ENCODE results near the gene PRR12.

PRR12 gene

GRCh38 chr19:49564616-49565045, 26.4 kb upstream of the PRR12 start:
- no peak for DNase-seq

DNA sequence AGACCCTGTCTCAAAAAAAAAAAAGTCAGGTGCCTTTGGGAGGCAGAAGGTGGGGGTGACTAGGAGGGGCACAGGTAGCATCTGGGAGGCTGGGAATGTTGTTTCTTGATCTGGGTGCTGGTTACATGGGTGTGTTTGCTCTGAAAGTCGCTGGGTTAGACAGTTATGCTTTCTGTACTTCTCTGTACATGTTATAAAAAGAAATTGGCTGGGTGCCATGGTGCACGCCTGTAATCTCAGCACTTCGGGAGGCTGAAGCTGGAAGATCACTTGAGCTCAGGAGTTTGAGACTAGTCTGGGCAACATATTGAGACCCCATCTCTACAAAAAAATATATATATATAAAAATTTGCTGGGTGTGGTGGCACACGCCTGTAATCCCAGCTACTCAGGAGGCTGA, 25.7 kb upstream of the PRR12 start:
- no peak for DNase-seq

- no peak for DNase-seq
These were observed 24.7 kb upstream of the PRR12 start for GRCh38 chr19:49566302-49566701.

GRCh38 chr19:49567861-49568441, 23.0 kb upstream of the PRR12 start:
- DNase-seq, result peak; percentile 40

GRCh38 chr19:49570138-49570856, 20.7 kb upstream of the PRR12 start:
- peak; percentile 56 for DNase-seq

- DNase-seq, result peak; percentile 2
These were observed 19.8 kb upstream of the PRR12 start for GRCh38 chr19:49570997-49571676.

DNA sequence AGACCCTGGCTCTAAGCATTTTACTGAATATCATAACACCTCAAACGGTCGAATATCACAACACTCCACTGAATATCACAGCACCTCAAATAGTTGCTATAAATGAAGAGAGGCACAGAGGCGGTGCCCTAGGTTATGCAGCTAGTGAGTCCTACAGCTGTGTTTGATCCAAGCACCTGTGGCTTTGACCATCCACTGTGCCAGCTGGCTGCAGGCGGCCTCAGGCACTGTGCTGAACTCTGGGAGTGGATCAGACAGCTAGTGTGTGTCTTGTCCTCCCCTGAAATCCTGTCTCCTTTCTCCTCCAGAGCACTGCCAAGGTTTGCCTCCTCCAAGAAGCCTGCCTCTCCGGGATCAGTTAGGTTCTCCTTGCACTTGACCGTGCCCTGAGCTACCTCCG, 18.0 kb upstream of the PRR12 start:
- DNase-seq, result no peak

- no peak for DNase-seq
These were observed 17.6 kb upstream of the PRR12 start for GRCh38 chr19:49573425-49573824.

DNA sequence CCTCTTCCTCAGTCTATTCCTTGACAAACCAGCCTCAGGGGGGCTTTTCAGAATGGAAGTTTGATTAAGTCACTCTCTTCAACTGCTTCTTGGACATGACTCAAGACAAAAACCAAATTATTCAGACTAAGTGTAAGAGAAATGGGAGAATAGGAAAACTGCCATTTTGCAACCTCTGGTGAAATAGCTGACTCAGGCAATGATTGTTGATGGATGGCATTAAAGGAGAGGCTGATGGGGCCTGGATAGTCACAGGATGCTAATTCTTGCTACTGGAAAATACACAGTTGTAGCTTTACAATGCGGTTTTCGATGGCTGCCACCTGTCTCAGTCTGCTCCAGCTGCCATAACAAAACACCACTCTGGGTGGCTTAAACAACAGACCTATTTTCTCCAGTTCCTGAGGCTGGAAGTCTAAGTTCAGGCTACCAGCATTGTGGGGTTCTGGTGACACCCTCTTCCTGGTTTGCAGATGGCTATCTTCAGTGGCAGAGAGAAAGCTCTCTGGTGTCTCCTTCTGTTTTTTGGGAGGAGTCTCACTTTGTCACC, 16.7 kb upstream of the PRR12 start:
- no peak for DNase-seq

DNA sequence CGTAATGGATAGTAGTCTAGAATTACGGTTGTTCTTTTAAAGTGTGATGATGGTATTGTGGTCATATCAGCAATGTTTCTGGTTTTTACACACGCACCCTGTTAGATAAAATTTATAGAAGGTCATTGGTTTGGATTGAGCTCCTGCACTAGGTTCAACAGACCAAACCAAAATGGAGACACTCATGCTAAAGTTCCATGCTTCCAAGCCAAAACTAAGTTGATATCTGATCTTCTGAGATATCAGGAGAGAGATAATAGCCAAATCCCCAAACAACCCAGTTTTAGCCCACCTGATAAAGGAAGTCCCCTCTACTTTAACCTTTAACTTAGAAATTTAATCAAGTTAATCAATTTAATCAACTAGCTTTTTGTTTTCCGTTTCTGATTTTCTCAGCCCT, 11.8 kb upstream of the PRR12 start:
- DNase-seq, result no peak

DNA sequence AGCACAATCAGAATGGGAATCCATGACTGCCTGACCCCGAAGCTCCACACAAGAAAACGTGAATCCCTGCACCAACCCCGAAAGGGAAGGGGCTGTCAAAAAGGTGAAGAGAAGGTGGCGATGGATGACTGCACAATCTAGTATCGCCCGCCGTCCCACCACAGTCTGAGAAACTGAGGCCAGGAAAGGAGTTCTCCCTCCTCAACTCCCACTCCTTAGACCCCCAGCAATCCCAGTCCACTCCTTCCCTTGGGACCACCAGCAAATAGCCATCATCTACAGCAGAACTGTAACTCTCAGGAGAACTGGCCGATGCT, 11.1 kb upstream of the PRR12 start:
- DNase-seq, result no peak

- DNase-seq, result peak; percentile 85
These were observed 10.5 kb upstream of the PRR12 start, which contains the start of gene NOSIP for GRCh38 chr19:49580264-49581006. Gene NOSIP (minus strand): TSS chr19:49580556. CDS start chr19:49560691, 19,865 bp downstream.

DNA sequence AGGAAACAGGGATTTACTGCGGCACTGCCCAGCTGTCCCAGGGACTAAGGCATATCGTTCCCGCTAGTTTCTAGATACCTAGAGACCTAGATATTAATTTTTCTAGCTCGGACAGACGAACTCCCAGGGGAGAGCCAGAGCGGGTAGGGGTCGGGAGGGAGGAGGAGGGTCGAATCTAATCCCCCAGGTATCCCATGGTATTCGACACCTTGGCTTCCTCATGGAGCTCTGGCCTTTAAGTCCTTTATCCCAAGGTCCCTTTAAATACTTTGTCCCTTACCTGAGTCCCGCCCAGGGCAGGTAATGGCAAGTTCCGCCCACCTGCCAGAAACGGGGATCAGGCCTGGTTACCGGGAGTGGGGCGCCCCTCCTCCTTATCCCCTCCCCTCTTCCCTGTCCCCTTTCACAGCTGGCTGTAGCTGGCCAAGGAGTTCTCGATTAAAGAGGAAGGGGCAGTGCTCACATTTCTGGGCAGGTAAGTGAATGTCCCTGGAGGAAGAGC, 9.9 kb upstream of the PRR12 start, which contains the start of gene PRRG2:
PRRG2 (plus strand) TSS at position 310 of the 502 bp plus-strand sequence. CDS start 1,904 bp downstream, outside the sequence.
- DNase-seq, result no peak

DNA sequence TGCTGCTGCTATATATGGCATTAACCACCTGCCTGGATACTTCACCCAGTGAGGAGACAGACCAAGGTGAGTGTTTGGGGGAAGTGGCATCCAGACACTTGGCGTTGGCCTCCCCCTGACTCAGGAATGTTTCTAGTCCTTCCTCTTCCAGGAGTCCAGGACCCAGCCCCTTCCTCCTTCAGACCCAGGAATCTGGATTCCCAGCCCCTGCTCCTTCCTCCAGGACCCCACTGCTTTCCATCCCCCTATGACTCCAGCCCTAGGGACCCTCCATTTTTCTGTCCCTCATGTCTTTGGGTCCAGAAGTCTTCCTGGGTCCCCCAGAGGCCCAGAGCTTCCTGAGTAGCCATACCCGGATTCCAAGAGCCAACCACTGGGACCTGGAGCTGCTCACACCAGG, 7.7 kb upstream of the PRR12 start:
- no peak for DNase-seq

DNA sequence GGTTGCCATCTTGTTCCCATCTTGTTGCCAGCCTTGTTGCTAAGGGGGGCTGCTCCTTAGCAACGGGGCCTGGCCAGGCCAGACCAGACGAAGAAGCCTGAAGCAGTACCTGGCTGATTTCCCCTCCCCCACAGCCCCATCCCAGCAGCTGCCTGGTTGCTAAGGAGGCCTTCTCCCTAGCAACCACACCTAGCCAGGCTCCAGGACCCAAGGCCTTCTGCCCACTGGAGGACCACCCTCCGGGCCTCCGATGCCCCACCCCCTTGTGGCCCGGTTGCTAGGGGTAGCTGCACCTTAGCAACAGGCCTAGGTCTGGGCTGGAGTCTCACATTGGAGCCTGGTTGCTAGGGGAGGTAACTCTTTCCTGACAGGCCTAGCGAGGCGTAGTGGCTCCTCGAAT, 6.0 kb upstream of the PRR12 start:
- no peak for DNase-seq

DNA sequence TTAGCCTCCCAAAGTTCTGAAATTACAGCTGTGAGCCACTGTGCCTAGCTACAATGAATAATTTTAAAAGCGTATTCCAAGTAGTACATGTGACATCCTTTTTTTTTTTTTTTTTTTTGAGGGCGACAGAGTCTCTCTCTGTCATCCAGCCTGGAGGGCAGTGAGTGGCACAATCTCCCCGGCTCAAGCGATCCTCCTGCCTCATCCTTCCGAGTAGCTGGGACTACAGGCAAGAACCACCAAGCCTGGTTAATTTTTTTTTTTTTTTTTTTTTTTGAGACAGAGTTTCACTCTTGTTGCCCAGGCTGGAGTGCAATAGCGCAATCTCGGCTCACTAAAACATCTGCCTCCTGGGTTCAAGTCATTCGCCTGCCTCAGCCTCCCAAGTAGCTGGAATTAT, 3.8 kb upstream of the PRR12 start:
- DNase-seq, result no peak

- DNase-seq, result no peak
These were observed 2.4 kb upstream of the PRR12 start for GRCh38 chr19:49588365-49589122.

DNA sequence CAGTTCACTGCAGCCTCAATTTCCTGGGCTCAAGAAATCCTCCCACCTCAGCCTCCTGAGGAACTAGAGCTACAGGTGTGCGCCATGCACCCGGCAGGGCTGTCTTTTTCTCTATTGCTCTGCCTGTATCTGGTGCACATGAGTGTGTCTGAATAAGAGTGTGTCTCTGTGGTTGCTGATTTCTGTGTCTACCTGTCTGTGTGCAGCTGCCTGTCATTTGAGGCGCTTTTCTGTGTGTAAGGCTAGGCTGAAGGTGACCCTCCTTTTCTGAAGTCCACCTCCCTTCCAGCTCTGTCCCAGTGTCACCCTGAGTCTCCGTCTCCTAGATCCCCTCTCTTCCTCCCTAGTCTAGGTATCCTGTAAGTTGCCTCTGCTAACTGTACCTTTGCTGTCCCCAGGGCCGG, 1.5 kb upstream of the PRR12 start:
- DNase-seq, result no peak

GRCh38 chr19:49590071-49590970, 661 bp upstream of the PRR12 start:
- DNase-seq, result peak; percentile 95

DNA sequence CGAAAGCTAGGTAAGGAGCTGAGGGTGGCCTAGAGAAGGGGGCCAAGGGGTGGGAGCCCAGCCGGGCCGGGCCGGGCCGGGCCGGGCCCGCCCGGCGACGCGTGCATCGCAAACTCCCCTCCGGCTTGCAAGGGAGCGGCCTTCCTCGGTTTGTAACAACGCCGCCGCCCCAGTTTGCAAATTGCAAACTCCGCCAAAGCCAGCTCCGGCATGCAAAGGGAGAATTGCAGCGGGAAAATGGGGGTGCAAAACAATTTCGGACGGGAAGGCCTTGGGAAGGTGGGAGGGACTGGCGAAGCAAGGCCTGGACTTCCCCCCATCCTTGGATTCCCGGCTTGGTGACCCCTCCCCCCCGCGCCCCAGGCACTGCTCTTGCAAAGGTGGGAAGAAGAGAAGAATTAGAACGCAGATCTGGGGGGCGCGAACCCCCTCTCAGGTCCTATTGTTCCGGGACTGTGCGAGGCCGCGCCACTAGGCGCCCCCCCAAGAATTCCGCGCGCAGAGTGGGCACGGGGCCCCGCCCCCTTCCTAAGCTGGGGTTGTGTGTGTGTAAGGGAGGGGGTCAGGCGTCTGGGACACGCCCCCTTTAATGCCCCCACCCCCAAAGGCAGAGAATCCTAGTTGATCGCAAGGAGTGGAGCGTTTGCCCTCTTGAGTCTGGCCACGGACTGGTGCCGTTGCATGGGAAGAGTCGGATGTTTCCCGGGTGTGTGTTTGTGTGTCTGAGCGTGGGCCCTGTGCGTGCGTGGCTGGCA, 926 bp downstream of the PRR12 start:
- no peak for DNase-seq

All from GF-D8 (cell line).